ENCODE measurements around the gene MYH7. TPM values are rescaled to one million over a fixed set of nuclear protein-coding genes. Genes with fewer than 3 reads are reported as not detected.

The MYH7 gene
- polyA plus RNA-seq, 1 donor from 2014 or later = 0.12 TPM

DNA sequence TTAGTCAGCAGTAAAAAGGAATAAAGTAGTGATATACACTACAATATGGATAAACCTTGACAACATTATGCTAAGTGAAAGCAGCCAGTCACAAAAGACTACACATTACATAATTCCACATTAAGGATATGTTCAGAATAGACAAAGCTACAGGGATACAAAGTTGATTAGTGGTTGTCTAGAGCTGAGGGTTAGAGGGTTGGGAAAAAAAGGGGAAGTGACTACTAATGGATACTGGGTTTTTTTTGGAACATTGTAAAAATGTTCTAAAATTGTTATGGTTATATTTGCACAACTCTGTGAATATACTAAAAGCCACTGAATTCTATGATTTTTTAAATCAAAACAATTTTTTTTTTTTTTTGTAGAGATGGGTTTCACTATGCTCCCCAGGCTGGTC is 29.2 kb upstream of the MYH7 start:
- Histone ChIP-seq H3K79me2 (replicated peaks; ENCODE audit: insufficient read depth, low read length) (peaks cover 2% of the 10 kb centered on the region), H3K27me3 (ENCODE audit: insufficient read depth, low read depth, low read length) (no peaks in the 10 kb centered on the region), H3K9me2 (ENCODE audit: insufficient read depth, low read length) (no peaks in the 10 kb centered on the region), H3K4me3 (ENCODE audit: low read length) (no peak overlapping the region), H2AFZ (ENCODE audit: low read depth, low read length) (no peak overlapping the region), H3K9me3 (ENCODE audit: low read length) (no peaks in the 10 kb centered on the region), H3F3A (ENCODE audit: insufficient read depth, low read length, poor library complexity, severe bottlenecking) (peaks cover 5% of the 10 kb centered on the region), H3K36me3 (ENCODE audit: insufficient read depth, low read length) (no peaks in the 10 kb centered on the region), H4K20me1 (ENCODE audit: insufficient read depth) (no peaks in the 10 kb centered on the region), H3K9ac (ENCODE audit: low read length) (no peak overlapping the region), H3K4me2 (ENCODE audit: low read length) (no peak overlapping the region), H3K27ac (ENCODE audit: low read length) (no peak overlapping the region)
- no peak for TF ChIP-seq EZH2 (IDR thresholded peaks at IDR 0.05; ENCODE audit: borderline replicate concordance, insufficient read depth, low read length, poor library complexity, severe bottlenecking)
- TF ChIP-seq, protein P1, sequence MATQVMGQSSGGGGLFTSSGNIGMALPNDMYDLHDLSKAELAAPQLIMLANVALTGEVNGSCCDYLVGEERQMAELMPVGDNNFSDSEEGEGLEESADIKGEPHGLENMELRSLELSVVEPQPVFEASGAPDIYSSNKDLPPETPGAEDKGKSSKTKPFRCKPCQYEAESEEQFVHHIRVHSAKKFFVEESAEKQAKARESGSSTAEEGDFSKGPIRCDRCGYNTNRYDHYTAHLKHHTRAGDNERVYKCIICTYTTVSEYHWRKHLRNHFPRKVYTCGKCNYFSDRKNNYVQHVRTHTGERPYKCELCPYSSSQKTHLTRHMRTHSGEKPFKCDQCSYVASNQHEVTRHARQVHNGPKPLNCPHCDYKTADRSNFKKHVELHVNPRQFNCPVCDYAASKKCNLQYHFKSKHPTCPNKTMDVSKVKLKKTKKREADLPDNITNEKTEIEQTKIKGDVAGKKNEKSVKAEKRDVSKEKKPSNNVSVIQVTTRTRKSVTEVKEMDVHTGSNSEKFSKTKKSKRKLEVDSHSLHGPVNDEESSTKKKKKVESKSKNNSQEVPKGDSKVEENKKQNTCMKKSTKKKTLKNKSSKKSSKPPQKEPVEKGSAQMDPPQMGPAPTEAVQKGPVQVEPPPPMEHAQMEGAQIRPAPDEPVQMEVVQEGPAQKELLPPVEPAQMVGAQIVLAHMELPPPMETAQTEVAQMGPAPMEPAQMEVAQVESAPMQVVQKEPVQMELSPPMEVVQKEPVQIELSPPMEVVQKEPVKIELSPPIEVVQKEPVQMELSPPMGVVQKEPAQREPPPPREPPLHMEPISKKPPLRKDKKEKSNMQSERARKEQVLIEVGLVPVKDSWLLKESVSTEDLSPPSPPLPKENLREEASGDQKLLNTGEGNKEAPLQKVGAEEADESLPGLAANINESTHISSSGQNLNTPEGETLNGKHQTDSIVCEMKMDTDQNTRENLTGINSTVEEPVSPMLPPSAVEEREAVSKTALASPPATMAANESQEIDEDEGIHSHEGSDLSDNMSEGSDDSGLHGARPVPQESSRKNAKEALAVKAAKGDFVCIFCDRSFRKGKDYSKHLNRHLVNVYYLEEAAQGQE (IDR thresholded peaks at IDR 0.05; ENCODE audit: borderline replicate concordance) = no peak
- TF ChIP-seq SMC3 (conservative IDR thresholded peaks at IDR 0.05; ENCODE audit: poor library complexity) = no peak
- TF ChIP-seq, protein P2, sequence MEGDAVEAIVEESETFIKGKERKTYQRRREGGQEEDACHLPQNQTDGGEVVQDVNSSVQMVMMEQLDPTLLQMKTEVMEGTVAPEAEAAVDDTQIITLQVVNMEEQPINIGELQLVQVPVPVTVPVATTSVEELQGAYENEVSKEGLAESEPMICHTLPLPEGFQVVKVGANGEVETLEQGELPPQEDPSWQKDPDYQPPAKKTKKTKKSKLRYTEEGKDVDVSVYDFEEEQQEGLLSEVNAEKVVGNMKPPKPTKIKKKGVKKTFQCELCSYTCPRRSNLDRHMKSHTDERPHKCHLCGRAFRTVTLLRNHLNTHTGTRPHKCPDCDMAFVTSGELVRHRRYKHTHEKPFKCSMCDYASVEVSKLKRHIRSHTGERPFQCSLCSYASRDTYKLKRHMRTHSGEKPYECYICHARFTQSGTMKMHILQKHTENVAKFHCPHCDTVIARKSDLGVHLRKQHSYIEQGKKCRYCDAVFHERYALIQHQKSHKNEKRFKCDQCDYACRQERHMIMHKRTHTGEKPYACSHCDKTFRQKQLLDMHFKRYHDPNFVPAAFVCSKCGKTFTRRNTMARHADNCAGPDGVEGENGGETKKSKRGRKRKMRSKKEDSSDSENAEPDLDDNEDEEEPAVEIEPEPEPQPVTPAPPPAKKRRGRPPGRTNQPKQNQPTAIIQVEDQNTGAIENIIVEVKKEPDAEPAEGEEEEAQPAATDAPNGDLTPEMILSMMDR (IDR thresholded peaks at IDR 0.05; ENCODE audit: poor library complexity, severe bottlenecking) = no peak
- no peak for TF ChIP-seq TAF1 (IDR thresholded peaks at IDR 0.05; ENCODE audit: low read depth)
- TF ChIP-seq EP300 (conservative IDR thresholded peaks at IDR 0.05; ENCODE audit: poor library complexity, severe bottlenecking) = no peak
- no peak for TF ChIP-seq POLR2AphosphoS5 (IDR thresholded peaks at IDR 0.05)
- TF ChIP-seq RAD21 (conservative IDR thresholded peaks at IDR 0.05) = no peak
- no peak for TF ChIP-seq MXI1 (conservative IDR thresholded peaks at IDR 0.05; ENCODE audit: poor library complexity, severe bottlenecking)

DNA sequence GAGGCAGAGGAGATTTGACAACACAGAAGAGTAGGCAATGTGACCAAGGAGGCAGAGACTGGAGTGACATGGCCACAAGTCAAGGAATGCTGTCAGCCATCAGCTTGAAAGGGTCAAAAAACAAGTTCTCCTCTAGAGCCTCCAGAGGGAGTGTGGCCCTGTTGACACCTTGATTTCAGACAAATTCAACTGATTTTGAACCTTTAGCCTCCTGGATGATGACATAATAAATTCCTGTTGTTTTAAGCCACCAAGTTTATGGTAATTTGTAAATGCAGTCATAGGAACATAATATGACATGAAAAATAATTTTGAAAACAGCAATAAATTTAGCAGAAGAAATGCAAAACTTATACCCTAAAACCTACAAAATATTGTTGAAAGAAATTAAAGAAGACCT is 25.5 kb upstream of the MYH7 start:
- TF ChIP-seq TAF1 (IDR thresholded peaks at IDR 0.05; ENCODE audit: low read depth) (no peak), SMC3 (conservative IDR thresholded peaks at IDR 0.05; ENCODE audit: poor library complexity) (no peak), EP300 (conservative IDR thresholded peaks at IDR 0.05; ENCODE audit: poor library complexity, severe bottlenecking) (no peak), RAD21 (conservative IDR thresholded peaks at IDR 0.05) (no peak), POLR2AphosphoS5 (IDR thresholded peaks at IDR 0.05) (no peak), MXI1 (conservative IDR thresholded peaks at IDR 0.05; ENCODE audit: poor library complexity, severe bottlenecking) (no peak), EZH2 (IDR thresholded peaks at IDR 0.05; ENCODE audit: borderline replicate concordance, insufficient read depth, low read length, poor library complexity, severe bottlenecking) (no peak)
- TF ChIP-seq, protein P2 (IDR thresholded peaks at IDR 0.05; ENCODE audit: poor library complexity, severe bottlenecking) = no peak
- TF ChIP-seq, protein P1 (IDR thresholded peaks at IDR 0.05; ENCODE audit: borderline replicate concordance) = no peak
- no peaks in the 10 kb centered on the region for H3K9me3 ChIP-seq (ENCODE audit: low read length)
- H4K20me1 ChIP-seq (ENCODE audit: insufficient read depth) = no peaks in the 10 kb centered on the region
- no peaks in the 10 kb centered on the region for H3F3A ChIP-seq (ENCODE audit: insufficient read depth, low read length, poor library complexity, severe bottlenecking)
- H3K79me2 ChIP-seq (replicated peaks; ENCODE audit: insufficient read depth, low read length) = no peaks in the 10 kb centered on the region
- no peak overlapping the region for H2AFZ ChIP-seq (ENCODE audit: low read depth, low read length)
- H3K36me3 ChIP-seq (ENCODE audit: insufficient read depth, low read length) = no peaks in the 10 kb centered on the region
- no peaks in the 10 kb centered on the region for H3K9me2 ChIP-seq (ENCODE audit: insufficient read depth, low read length)
- no peak overlapping the region for H3K4me2 ChIP-seq (ENCODE audit: low read length)
- H3K27ac ChIP-seq (ENCODE audit: low read length) = no peak overlapping the region
- no peak overlapping the region for H3K4me3 ChIP-seq (ENCODE audit: low read length)
- H3K27me3 ChIP-seq (ENCODE audit: insufficient read depth, low read depth, low read length) = no peaks in the 10 kb centered on the region
- no peak overlapping the region for H3K9ac ChIP-seq (ENCODE audit: low read length)

Measured in neural cell (in vitro differentiated cells).